H1 (cell line): Measurements from ENCODE around the gene CD44. TPM values are rescaled to one million over a fixed set of nuclear protein-coding genes. Genes with fewer than 3 reads are reported as not detected.

ENCODE experiments used
- CBX5 ChIP-seq: fragments of 300-800, 300-1000 bp; sonication (generic); IDR thresholded peaks from 2 replicates; pipeline ENCODE4 v1.7.1; 2016; ENCODE audit warnings: antibody characterized with exemption, low read length, low read depth
- CTCF ChIP-seq, 3 experiments: IDR thresholded peaks; 1 replicate in 2 of 3; 2 replicates in 1 of 3; pipeline versions ENCODE4 v1.5.1 to v1.6.1; 2011; ENCODE audit warnings: low read length in 3 of 3, mild to moderate bottlenecking in 3 of 3, inconsistent platforms in 2 of 3, low read depth in 1 of 3, moderate library complexity in 1 of 3; ENCODE audit not compliant: insufficient read depth in 1 of 3; ENCODE audit errors: control extremely low read depth in 1 of 3
- HDAC6 ChIP-seq: IDR thresholded peaks from one replicate; pipeline ENCODE4 v1.7.1; 2012; ENCODE audit warnings: low read depth, mild to moderate bottlenecking, inconsistent platforms, low read length, moderate library complexity
- KDM5A ChIP-seq: fragments of 200-600 bp; IDR thresholded peaks from 2 replicates; pipeline ENCODE4 v1.7.1; 2012; ENCODE audit warnings: mild to moderate bottlenecking, low read length, inconsistent platforms, mixed read lengths
- POLR2A ChIP-seq, 2 experiments: IDR thresholded peaks; 1 replicate in 1 of 2; 2 replicates in 1 of 2; pipeline ENCODE4 v1.6.1; 2011; ENCODE audit warnings: low read depth in 2 of 2, low read length in 2 of 2, mild to moderate bottlenecking in 2 of 2; ENCODE audit errors: control extremely low read depth in 1 of 2
- polyA plus RNA-seq, 7 experiments: library from polyadenylated mRNA; depleted of rRNA in 3 of 7; stranded (reverse) in 5 of 7; unstranded in 2 of 7; fragments of >200 nt in 5 of 7; fragments of 200-250 nt in 2 of 7; gene quantifications; 1 replicate in 5 of 7; 2 replicates in 1 of 7; 4 replicates in 1 of 7; pipeline versions ENCODE4 v1.2.1 to v1.2.3, GENCODE V29; 2011 to 2013; ENCODE audit warnings: missing spikeins in 2 of 7, mixed read lengths in 2 of 7
- total RNA-seq: library from RNA; stranded (reverse); fragmentation: NEBNext Ultra II Directional; extraction: Animal tissue kit (Norgen Biotek cat#: 25700); gene quantifications from 2 replicates; pipeline ENCODE4 v1.2.1, GENCODE V29; 2021

The CD44 gene
- total and polyA plus RNA-seq, 2 of the 8 experiments (the other 6 are each of a cell fraction or from before 2014, with no cell fraction given) = 11.8 to 13.7 TPM

- TF ChIP-seq HDAC6 (no peak), CTCF (IDR thresholded peaks at IDR 0.05; ENCODE audit: control extremely low read depth in 1 of 3, insufficient read depth in 1 of 3, low read depth in 1 of 3, low read length in 3 of 3) (no peak), CBX5 (no peak), KDM5A (no peak), POLR2A (IDR thresholded peaks at IDR 0.05; ENCODE audit: control extremely low read depth in 1 of 2, low read depth in 2 of 2, low read length in 2 of 2) (no peak)
- TF ChIP-seq, all 59 proteins: peak for 0
Measured at GRCh38 chr11:35141571-35141971, 2.6 kb downstream of the CD44 start (continued).
